ENCODE data around the gene ZC3H14.

The ZC3H14 gene

DNA sequence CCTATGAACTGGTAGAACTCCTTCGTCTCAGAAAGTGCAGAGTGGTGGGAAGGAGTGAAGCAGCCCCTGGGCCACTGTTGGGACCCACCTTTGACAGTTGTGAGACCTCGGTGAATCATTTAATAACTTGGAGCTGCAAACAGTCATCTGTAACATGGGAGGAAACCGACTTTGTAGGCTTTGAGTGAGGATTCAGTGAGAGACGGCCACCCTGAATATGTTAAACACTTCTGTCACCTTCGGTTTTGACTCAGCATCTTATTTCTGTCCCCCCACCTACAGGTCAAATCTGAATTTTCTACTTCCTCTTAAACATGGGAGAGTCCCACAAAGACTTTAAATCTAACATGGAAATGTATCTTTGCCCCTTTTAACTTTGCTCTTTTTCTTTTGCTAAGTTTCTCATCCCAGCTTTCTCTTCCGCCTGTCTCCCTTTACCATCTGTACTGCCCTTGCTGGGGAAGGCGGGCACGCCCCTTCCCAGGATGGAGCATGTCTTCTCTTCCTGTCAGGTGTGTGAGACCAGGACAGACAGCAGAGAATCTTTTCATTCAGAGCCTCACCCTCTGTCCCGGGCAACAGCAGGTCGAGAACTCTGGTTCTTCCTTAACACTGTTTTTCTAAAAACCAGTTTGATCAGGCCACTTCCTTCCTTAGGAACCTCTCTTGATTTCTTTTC lies 37.1 kb downstream of the ZC3H14 start:
- TF ChIP-seq, protein P1, sequence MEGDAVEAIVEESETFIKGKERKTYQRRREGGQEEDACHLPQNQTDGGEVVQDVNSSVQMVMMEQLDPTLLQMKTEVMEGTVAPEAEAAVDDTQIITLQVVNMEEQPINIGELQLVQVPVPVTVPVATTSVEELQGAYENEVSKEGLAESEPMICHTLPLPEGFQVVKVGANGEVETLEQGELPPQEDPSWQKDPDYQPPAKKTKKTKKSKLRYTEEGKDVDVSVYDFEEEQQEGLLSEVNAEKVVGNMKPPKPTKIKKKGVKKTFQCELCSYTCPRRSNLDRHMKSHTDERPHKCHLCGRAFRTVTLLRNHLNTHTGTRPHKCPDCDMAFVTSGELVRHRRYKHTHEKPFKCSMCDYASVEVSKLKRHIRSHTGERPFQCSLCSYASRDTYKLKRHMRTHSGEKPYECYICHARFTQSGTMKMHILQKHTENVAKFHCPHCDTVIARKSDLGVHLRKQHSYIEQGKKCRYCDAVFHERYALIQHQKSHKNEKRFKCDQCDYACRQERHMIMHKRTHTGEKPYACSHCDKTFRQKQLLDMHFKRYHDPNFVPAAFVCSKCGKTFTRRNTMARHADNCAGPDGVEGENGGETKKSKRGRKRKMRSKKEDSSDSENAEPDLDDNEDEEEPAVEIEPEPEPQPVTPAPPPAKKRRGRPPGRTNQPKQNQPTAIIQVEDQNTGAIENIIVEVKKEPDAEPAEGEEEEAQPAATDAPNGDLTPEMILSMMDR (IDR thresholded peaks at IDR 0.05; ENCODE audit: control insufficient read depth, extremely low read depth, insufficient read depth): no peak
- no peak overlapping the region for H3K4me3 ChIP-seq (ENCODE audit: low read depth, low read length)
- no peak for DNase-seq (ENCODE audit: low read depth)

DNA sequence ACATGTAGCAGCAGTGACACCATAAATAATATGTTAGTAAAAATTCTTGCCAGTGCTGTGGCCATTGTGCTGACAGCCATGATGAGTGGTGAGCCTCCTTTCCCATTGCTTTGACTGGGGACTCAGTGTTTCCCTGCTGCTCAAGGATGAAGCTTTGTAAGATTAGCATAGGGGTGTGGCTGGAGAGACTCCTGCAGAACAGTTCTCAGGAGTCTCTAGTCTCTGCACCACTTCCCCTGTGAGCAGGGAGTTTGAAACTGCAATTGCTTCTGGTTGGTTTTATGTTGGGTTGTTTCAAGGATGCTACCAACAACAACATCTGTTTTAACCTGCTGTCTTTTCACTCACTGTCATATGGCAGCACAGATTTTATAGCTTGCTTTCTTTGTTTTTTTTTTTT lies 41.4 kb downstream of the ZC3H14 start:
- TF ChIP-seq, protein P1 (IDR thresholded peaks at IDR 0.05; ENCODE audit: control insufficient read depth, extremely low read depth, insufficient read depth): no peak
- DNase-seq (ENCODE audit: low read depth): no peak
- no peak overlapping the region for H3K4me3 ChIP-seq (ENCODE audit: low read depth, low read length)

DNA sequence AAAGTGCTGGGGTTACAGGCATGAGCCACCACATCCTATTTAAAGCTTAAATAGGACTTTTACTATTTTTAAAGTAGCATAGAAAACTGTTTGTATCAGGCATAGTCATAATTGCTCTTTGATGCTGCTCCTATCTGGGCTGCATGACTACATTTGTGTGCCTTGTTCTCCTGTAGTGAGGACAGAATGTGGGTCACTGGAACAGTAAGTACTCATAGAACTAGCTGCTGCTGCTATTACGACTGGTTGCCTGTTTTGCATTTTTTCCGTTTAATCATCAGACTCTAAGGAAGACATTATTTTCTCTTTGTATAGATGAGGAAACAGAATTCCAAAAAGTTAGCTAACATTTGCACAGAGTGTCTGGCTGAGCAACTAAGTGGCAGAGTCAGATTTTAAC lies 42.8 kb downstream of the ZC3H14 start:
- DNase-seq (ENCODE audit: low read depth): no peak
- no peak overlapping the region for H3K4me3 ChIP-seq (ENCODE audit: low read depth, low read length)
- TF ChIP-seq, protein P1 (IDR thresholded peaks at IDR 0.05; ENCODE audit: control insufficient read depth, extremely low read depth, insufficient read depth): no peak

DNA sequence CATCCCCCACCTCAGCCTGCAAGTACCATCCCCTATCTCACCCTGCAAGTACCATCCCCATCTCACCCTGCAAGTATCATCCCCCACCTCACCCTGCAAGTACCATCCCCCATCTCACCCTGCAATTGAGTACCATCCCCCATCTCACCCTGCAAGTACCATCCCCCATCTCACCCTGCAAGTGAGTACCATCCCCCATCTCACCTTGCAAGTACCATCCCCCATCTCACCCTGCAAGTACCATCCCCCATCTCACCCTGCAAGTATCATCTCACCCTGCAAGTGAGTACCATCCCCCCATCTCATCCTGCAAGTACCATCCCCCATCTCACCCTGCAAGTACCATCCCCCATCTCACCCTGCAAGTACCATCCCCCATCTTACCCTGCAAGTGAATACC lies 45.0 kb downstream of the ZC3H14 start:
- DNase-seq (ENCODE audit: low read depth): no peak
- TF ChIP-seq, protein P1 (IDR thresholded peaks at IDR 0.05; ENCODE audit: control insufficient read depth, extremely low read depth, insufficient read depth): no peak
- H3K4me3 ChIP-seq (ENCODE audit: low read depth, low read length): no peak overlapping the region

- no peak overlapping the region for H3K4me3 ChIP-seq (ENCODE audit: low read depth, low read length)
- no peak for DNase-seq (ENCODE audit: low read depth)
- TF ChIP-seq, protein P1 (IDR thresholded peaks at IDR 0.05; ENCODE audit: control insufficient read depth, extremely low read depth, insufficient read depth): no peak
Measured at GRCh38 chr14:88611878-88612277, 49.0 kb downstream of the ZC3H14 start.

GRCh38 chr14:88612981-88613380 lies 50.1 kb downstream of the ZC3H14 start:
- no peak overlapping the region for H3K4me3 ChIP-seq (ENCODE audit: low read depth, low read length)
- DNase-seq (ENCODE audit: low read depth): no peak
- TF ChIP-seq, protein P1 (IDR thresholded peaks at IDR 0.05; ENCODE audit: control insufficient read depth, extremely low read depth, insufficient read depth): no peak

DNA sequence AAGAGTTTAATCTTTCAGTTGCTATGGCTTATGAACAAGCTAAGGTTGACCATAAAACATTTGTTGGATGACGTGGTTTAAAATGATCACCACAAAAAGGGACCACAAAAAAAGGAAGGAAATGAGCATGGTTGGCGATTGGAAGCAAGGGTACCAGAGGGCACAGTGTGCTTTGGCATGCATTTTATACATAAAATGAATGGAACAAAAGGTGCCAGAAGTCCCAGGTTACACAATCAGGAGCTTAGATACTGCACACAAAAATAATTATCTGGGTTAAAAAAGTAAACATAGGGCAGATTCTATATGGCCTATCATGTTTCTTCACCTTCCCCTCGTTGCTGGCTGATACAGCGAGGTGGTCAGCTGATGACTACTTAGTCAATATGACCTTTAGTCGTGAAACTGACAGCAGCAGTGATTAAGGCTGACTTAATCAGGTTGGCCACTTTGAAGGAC lies 50.7 kb downstream of the ZC3H14 start:
- DNase-seq (ENCODE audit: low read depth): peak; percentile 42
- TF ChIP-seq, protein P1 (IDR thresholded peaks at IDR 0.05; ENCODE audit: control insufficient read depth, extremely low read depth, insufficient read depth): no peak
- H3K4me3 ChIP-seq (ENCODE audit: low read depth, low read length): no peak overlapping the region
